Vagina (tissue), 2 donors: ENCODE data around the gene VPS35L. TPM values are rescaled to one million over a fixed set of nuclear protein-coding genes. Genes with fewer than 3 reads are reported as not detected.

ENCODE experiments used
- DNase-seq, 2 donors: peaks; one replicate each; pipeline ENCODE4 v3.0.0-alpha.2; 2017; ENCODE audit errors: extremely low spot score in 2 of 2
- H3K27ac ChIP-seq: fragments of 200-600 bp; sonication (generic); one replicate; pipeline ENCODE4 v1.5.1; 2019
- H3K27me3 ChIP-seq: fragments of 200-600 bp; sonication (generic); one replicate; pipeline ENCODE4 v1.5.1; 2019
- H3K36me3 ChIP-seq, 2 donors: fragments of 200-600 bp; sonication (generic); one replicate each; pipeline ENCODE4 v1.5.1; 2017 to 2019
- H3K4me1 ChIP-seq: fragments of 200-600 bp; sonication (generic); one replicate; pipeline ENCODE4 v1.5.1; 2019
- H3K4me3 ChIP-seq, 2 donors: fragments of 200-600 bp; sonication (generic); 1 replicate in 1 of 2; 2 replicates in 1 of 2; pipeline ENCODE4 v1.5.1; 2016 to 2019
- H3K9me3 ChIP-seq: fragments of 200-600 bp; sonication (generic); one replicate; pipeline ENCODE4 v1.5.1; 2019
- CTCF ChIP-seq, 3 experiments: fragments of 450-650 bp in 2 of 3; fragments of 200-600 bp in 1 of 3; sonication (generic) in 1 of 3; IDR thresholded peaks; one replicate each; pipeline ENCODE4 v1.5.1; 2017 to 2019; ENCODE audit warnings: antibody characterized with exemption in 3 of 3, mild to moderate bottlenecking in 2 of 3, moderate library complexity in 2 of 3
- POLR2A ChIP-seq, 2 donors: fragments of 450-650 bp; IDR thresholded peaks; one replicate each; pipeline ENCODE4 v1.6.1; 2017; ENCODE audit warnings: antibody characterized with exemption in 2 of 2, mild to moderate bottlenecking in 2 of 2, moderate library complexity in 2 of 2
- POLR2AphosphoS5 ChIP-seq, 2 donors: sonication (generic); formaldehyde crosslinking; IDR thresholded peaks; one replicate each; pipeline ENCODE4 v1.9.0; 2017; ENCODE audit warnings: antibody characterized with exemption in 2 of 2, mild to moderate bottlenecking in 2 of 2, low read depth in 1 of 2; ENCODE audit not compliant: insufficient read depth in 1 of 2
- intact Hi-C: fragments of 100-400 bp; cut with DNase I; formaldehyde crosslinking; loops from one replicate; pipeline ENCODE4 v1.15.1; 2023
- total RNA-seq: library from RNA; depleted of rRNA; stranded (reverse); fragments of >200 nt; gene quantifications from one replicate; pipeline ENCODE4 v1.2.3, GENCODE V29; 2016

VPS35L gene
- total RNA-seq, 1 donor from 2014 or later, result 39.8 TPM

GRCh38 chr16:19618876-19619275 lies 63.4 kb downstream of the VPS35L start:
- H3K4me1 ChIP-seq, result no peaks in the 10 kb centered on the region
- intact Hi-C loops, result no loop called here
- no peak overlapping the region for H3K4me3 ChIP-seq
- no peaks in the 10 kb centered on the region for H3K9me3 ChIP-seq
- peaks cover 0 to 10% of the 10 kb centered on the region in 2 donors for H3K36me3 ChIP-seq
- DNase-seq, result no peak
- no peaks in the 10 kb centered on the region for H3K27me3 ChIP-seq
- no peak overlapping the region for H3K27ac ChIP-seq
- TF ChIP-seq POLR2AphosphoS5 (IDR thresholded peaks at IDR 0.05; ENCODE audit: insufficient read depth in 1 of 2, low read depth in 1 of 2), result no peak
- TF ChIP-seq CTCF (IDR thresholded peaks at IDR 0.05), result no peak
- TF ChIP-seq POLR2A (IDR thresholded peaks at IDR 0.05), result no peak

GRCh38 chr16:19621445-19621844 lies 65.9 kb downstream of the VPS35L start:
- DNase-seq, result no peak
- H3K36me3 ChIP-seq, result peaks cover 0 to 24% of the 10 kb centered on the region in 2 donors
- H3K27me3 ChIP-seq, result no peaks in the 10 kb centered on the region
- TF ChIP-seq POLR2AphosphoS5 (IDR thresholded peaks at IDR 0.05; ENCODE audit: insufficient read depth in 1 of 2, low read depth in 1 of 2), result no peak
- no peak for TF ChIP-seq CTCF (IDR thresholded peaks at IDR 0.05)
- no peak for TF ChIP-seq POLR2A (IDR thresholded peaks at IDR 0.05)
- H3K4me1 ChIP-seq, result no peaks in the 10 kb centered on the region
- intact Hi-C loops, result no loop called here
- H3K4me3 ChIP-seq, result no peak overlapping the region
- no peak overlapping the region for H3K27ac ChIP-seq
- no peaks in the 10 kb centered on the region for H3K9me3 ChIP-seq

- TF ChIP-seq CTCF (IDR thresholded peaks at IDR 0.05) (no peak), POLR2AphosphoS5 (IDR thresholded peaks at IDR 0.05; ENCODE audit: insufficient read depth in 1 of 2, low read depth in 1 of 2) (no peak), POLR2A (IDR thresholded peaks at IDR 0.05) (no peak)
- Histone ChIP-seq H3K27ac (no peak overlapping the region), H3K9me3 (no peaks in the 10 kb centered on the region), H3K36me3 (peaks cover 0 to 34% of the 10 kb centered on the region in 2 donors), H3K4me1 (no peaks in the 10 kb centered on the region), H3K27me3 (no peaks in the 10 kb centered on the region), H3K4me3 (no peak overlapping the region)
- intact Hi-C loops, result no loop called here
- no peak for DNase-seq
Observed at GRCh38 chr16:19625039-19625438, 69.5 kb downstream of the VPS35L start.

GRCh38 chr16:19636436-19637267 lies 81.1 kb downstream of the VPS35L start:
- peaks cover 0 to 62% of the 10 kb centered on the region in 2 donors for H3K36me3 ChIP-seq
- no peak for DNase-seq
- intact Hi-C loops, result no loop called here

More at GRCh38 chr16:19636436-19637267, 81.1 kb downstream of the VPS35L start:
- Histone ChIP-seq H3K9me3 (no peaks in the 10 kb centered on the region), H3K4me3 (no peak overlapping the region), H3K4me1 (no peaks in the 10 kb centered on the region), H3K27me3 (no peaks in the 10 kb centered on the region), H3K27ac (no peak overlapping the region)
- TF ChIP-seq POLR2AphosphoS5 (IDR thresholded peaks at IDR 0.05; ENCODE audit: insufficient read depth in 1 of 2, low read depth in 1 of 2) (no peak), CTCF (IDR thresholded peaks at IDR 0.05) (no peak)
